ENCODE data around the gene TSPAN9.

TSPAN9 gene

DNA sequence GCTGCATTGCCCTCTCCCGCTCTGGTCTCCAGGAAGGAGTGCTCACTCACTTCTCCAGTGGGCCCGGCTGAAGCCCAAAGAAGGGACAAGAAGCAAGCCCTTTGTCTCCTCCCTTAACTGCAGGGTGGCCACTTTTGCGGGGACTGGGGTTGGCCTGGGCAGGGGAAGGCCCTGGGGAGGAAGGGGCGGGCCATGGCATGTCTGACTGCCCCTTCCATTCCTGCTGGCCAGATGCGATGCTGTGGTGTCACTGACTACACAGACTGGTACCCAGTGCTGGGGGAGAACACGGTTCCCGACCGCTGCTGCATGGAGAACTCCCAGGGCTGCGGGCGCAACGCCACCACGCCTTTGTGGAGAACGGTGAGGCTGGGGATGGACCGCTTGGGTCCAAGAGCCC, 203.8 kb downstream of the TSPAN9 start:
- DNase-seq = no peak

DNA sequence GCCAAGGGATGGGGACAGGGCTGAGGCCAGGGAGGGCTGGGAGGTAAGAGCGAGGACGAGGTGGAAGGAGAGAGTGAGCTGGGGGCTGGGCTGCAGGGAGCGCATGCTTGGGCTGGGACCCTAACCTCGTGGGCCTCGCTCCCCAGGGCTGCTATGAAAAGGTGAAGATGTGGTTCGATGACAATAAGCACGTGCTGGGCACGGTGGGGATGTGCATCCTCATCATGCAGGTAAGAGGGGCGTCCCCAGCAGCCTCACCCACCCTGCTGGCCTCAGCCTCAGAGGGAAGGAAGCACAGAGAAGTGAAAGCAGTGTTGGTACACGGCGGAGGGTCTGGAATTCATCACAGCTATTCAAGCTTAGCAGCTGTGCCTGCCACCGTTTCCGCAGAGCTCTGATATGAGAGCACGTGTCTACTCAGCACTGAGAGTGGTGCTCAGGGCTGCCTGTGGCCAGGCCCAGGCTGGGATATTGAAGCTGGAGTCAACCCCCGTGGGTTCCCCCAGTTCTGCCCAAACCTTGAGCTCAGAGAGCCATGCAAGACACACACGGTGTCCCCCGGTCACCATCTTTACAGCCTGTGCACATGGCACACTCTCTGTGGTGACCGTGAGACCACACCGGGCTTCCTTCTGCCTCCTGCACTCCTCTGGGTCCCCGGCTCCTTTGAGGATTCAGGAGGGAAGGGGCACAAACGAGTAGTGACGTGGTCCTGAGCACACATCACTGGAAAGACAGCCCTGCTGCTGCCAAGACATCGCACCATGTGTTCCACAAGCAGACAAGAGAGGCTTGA, 204.6 kb downstream of the TSPAN9 start:
- DNase-seq = no peak

DNA sequence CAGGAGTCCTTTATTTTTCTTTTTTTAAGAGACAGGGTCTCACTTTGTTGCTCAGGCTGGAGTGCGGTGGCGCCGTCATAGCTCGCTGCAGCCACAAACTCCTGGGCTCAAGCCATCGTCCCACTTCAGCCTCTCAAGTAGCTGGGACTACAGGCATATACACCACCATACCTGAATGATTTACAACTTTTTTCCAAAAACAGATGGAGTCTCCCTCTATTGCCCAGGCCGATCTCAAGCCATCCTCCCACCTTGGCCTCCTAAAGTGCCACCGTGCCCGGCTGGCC, 205.1 kb downstream of the TSPAN9 start:
- DNase-seq = no peak

DNA sequence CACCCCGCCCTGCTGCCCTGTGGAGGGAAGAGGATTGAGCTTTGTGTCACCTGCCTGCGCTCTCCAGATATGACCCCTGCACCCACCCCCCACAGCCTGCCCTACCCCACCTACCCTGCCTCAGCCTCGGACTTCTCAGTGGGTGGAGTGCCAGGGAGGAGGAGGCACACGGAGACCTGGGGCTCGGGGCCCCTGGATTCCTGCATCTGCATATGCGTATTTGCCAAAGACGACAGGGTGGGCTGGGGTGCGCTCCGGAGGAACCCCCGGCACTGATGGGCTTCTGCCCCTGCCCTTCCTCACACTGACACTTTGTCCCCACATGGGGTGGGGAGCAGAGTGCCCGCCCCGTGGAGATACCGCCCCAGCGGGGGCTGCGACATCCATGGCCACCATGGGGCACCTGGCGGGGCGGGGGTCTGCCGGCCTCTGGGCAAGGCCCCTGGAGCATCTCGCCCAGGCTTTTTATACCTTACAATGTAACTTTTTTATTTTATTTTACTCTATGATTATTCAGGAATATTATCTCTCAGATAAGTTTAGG, 206.0 kb downstream of the TSPAN9 start:
- DNase-seq = no peak

DNA sequence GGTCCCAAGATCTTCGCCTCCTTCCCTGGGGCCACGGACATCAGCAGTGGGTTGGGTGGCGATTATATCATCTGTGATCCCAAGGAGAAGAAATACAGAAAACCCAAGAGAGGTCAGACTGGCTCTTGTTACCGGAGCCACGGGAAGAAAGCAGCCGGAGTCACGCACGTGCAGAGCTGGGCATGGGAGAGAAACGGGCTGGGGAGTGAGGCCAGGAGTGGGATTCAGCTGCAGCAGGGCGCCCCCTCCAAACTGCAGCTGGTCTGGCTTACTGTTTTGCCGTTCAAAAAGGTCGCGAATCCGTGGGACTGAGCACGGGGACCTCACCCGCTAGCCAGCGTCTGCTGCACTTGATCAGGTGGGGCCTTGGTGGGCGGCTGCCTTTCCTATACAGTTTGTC, 207.2 kb downstream of the TSPAN9 start:
- no peak for DNase-seq

DNA sequence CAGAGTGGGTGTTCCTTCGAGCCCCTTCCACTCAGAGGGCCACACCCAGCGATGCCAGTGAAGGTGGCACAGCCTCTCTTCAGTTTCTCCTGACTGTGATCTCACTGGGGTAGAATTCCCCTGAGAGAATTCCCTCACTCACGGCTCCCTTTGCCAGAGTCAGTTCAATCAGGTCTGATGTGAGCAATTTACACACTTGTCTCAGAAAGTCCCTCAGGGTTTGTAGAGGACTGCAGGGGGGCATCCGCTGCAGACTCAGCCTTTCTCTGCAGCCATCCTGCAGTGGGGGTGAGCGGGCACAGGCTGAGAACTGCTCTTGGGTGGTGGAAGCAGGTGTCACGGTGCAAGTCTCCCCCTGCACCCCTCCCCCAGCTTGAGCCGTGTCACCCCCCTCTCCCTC, 208.4 kb downstream of the TSPAN9 start:
- no peak for DNase-seq

DNA sequence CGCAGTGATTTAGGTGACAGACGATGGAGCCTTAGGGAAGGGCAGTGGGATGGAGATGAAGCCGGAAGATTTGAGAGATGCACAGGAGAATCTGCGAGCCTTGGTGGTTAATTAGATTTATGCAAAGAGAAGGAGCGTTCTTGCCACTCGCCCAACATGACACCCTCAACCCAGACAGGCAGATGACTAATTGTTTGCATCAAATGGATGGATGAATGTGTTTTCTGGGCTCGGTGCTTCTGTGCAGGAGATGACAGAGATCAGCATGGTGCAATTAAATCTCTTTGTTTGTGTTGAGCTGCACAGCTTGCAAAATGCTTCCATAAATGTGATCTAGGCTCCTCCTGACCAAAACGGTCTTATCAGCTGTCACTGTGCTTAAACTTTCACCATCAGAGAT, 211.5 kb downstream of the TSPAN9 start:
- no peak for DNase-seq

DNA sequence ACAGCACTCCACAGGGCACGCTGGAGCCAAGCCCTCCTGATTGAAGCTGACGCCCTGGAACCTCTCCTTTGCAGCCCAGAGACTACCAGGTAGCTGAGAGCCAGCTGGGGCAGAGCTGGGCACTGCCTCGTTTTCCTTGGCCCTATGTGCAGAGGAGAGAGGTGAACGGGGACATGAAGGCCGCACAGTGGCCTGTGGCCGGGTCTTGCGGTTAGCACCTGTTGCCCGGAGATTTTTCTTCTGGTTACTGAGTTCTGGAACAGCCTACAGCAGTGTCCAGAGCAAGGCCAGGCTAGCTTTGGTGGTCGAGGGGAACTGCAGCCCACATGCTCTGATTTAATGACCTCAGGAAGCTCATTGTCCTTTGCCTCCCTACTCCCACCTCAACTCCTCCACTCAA, 212.5 kb downstream of the TSPAN9 start:
- no peak for DNase-seq

DNA sequence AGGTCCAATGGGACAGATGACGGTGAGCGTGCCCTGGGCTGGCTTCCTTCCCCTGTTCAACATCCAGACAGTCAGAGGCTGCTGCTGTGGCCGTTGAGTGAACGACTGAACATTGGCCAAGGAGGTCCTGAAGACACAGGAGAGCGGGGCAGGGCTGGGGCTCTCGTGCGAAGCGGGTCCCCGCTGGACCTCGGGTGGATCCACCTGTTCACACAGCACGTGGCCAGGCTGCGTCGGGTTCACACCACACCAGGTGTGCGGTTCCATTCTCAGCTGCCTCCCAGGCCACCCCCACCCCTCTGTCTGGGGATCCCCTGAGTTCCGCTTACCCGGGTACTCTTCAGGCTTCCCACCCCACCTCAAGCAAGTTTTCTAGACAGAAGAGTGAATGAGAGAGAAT, 214.8 kb downstream of the TSPAN9 start:
- DNase-seq = no peak

DNA sequence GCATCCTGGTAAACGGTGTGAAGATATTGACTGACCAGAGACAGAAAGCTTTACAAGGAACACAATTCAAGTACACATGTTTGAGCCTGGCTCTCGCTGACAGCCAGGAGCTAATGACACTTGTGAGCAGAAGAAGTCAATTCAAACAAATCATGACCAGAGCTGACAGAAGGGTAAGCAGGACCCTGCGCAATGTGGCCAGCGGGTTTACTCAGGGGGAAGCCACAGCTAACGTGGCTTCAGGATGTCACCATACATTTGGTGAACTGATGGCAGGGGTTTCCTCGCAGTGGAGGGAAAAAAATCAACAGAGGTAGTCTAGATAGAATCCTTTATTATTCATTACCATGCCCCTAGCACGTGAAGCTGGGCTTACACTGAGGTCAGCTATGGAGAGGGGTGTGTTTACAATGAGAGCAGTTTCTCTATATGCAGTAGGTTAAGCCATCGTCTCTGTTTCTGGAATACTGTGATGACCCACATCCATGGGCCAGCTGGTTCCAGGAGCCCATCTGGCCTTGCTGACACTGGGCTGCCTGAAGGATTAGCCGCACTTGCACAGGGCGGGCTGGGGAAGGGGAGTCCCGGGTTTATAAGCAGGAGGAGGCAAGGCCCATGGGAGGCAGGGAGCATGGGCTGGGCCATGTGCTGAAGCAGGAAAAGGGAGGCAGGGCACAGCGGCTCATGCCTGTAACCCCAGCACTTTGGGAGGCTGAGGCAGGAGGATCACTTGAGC, 215.7 kb downstream of the TSPAN9 start:
- no peak for DNase-seq

DNA sequence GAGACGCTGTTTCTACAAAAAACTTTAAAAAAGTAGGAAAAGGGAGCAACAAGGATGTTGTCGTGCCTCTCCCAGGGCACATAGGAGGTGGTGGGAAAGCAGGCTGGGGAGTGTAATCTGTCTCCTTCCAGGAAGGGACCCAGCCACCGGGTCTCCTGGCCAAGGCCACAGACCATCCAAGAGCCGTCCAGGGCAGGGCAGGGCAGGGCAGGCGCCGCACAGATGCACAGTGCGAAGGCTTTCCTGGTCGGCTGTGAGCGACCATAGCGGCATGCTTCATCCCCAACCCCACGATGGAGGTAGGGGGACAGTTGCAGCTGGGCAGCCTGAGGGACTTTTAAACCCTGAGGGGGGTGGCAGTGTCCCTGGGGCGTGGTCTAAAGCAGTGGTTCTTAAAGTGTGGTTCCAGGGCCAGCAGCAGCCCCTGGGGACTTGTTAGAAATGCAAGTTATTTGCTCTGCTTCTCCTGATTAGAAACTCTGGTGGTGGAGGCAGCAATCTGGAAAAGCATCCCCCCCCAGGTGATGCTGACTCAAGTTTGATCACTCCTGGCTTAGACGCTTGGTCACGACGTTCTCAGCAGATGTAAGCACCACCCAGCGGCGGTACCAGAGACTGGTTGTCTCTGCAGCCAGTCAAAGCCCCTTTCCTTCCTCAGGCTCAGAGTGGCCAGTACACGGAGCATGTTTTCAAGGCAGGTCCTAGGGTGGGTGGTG, 216.4 kb downstream of the TSPAN9 start:
- no peak for DNase-seq

DNA sequence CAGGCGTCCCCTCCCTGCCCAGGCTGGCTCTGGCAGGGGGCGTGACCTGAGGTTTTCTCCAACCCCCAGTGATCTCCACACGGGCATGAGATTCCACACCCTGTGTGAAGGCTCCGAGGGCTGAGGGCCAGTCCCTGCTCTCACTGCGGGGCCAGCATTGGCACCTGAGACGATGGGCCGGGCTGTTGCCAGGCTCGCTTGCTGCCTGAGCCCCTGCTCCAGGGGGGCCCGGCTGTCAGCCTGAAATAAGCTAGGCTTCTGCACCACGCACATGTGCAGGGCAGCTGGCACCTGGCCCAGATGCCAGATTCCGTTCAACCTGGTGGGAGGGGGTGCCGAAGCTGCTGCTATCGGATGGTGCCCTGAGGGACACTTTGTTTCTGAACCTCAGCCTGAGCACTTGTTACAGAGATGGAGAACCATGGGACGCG, 217.3 kb downstream of the TSPAN9 start:
- DNase-seq = no peak

DNA sequence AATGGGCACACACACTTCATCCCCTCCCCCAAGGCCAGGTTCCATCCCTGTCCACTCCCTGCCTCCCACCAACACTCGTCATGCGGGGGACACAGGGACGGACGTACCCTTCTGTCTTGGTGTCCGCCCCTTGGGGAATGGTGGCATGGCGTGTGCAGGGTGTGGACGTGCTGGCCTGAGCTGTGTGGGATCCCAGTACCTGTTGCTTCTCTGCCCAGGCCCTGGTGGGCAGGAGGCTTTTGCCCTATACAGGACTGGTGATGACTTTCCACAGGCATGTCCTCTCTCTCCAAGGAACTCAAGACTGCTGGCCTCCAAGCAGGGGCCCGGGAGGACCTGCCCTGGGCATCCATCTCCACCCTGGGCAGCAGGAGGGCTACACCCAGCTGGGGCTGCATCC, 218.0 kb downstream of the TSPAN9 start:
- DNase-seq = no peak

DNA sequence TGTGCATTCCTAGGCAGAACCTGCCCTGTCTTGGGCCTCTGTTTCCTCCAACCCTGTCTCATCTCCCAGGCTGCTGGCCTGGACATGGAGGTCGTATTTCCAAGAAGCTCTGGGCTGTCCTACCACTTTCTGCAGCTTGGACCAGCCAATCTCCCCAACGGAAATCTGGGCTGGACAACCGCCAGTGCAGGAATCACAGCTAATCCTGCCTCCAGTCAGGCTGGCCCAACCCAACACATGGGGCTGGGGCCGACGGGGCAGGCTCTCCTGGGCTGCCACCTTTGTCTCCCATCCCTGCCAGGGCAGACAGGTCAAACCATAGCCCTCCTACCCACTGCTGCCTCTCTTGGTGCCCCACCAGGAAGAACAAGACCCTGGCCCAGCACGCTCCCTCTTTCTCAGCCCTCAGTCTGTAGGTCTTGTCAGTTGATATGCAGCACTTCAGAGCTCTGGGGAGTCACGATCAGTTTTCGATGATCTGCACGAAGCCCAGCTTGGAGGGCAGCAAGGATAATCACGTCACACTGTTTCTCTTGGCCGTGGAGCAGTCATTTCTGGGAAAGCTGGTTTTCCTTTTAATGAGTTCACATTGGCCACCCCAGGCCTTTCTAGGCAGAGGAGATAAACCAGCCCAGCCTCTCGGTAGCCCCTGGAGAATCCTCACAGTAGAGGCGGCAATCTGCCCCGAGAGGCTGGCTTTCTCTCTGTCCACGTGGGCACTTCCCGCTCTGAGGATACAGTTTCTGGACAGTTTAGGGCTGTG, 218.6 kb downstream of the TSPAN9 start:
- DNase-seq = no peak

DNA sequence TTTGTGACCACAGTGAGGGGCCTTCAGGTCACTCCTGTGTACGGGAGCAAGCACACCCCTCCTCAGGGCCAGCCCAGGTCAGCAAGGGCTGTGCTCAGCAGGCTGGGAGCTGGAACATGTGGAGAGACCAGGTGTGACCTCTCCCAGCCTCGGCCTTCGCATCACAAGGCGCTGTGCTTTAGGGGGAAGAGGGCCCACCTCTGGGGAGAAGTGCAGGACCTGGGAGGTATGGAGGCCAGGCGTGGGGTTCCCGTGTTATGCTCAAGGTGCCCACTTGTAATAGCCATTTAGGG, 219.2 kb downstream of the TSPAN9 start:
- DNase-seq = no peak

DNA sequence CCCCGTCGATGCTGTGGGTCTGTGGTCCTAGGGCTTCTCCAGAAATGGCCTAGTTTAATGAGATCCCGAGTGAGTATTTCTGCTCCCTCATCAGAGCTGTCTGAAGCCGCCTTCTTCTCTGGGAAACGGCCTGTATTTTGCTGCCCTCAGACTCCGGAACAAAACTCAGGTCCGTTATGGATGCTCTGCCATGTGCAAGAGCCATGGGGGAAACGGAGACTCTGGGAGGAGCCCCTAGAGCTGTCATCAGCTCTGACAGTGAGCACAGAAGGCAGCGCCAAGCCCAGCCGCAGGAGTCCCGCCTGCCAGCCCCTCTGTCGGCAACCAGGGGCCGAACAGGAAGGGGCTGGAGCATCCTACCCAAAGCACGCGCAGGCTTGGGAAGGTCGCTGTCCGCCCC, 221.4 kb downstream of the TSPAN9 start:
- no peak for DNase-seq

DNA sequence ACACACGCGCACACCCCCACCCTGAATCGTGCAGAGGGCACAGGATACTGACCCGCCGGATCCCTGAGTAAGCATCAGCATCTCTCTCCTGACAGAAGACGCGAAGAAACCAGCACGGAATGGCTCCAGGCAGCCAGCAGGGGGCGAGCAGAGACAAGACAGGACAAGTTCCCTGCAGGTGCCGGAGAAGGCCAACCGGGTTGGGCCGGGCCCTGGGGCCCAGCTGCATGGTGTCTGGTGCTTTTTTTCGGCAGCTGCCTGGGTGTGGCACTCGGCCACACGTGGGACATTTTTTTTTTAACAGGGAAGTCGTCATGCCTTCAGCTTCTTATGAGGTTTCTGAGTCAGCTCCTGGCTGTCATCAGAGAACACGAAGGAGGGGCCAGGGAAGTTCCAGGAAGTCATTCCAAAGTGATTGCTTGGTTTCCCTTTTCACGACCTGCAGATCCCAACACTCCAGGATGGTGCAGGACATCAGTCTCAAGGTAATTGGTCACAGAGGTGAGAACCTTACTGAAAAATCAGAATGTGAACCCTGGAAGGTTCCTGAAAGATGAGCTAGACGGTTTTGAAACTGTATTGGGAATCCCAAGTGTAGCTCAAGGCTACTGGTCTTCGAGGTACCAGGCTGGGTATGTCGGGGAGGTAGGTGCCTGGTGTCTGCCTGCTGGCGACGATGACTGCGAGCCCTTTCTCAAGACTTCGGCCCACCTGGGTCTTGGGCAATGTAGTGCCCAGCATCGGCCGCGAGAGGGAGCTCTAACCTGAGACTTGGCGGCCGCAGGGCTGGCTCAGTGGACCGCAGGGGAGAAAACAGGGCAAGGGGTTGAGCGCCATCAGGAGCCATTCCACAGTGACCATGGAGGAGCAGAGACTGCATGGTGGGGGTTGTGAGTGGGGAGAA, 223.0 kb downstream of the TSPAN9 start:
- peak; percentile 39 to 54 for DNase-seq

DNA sequence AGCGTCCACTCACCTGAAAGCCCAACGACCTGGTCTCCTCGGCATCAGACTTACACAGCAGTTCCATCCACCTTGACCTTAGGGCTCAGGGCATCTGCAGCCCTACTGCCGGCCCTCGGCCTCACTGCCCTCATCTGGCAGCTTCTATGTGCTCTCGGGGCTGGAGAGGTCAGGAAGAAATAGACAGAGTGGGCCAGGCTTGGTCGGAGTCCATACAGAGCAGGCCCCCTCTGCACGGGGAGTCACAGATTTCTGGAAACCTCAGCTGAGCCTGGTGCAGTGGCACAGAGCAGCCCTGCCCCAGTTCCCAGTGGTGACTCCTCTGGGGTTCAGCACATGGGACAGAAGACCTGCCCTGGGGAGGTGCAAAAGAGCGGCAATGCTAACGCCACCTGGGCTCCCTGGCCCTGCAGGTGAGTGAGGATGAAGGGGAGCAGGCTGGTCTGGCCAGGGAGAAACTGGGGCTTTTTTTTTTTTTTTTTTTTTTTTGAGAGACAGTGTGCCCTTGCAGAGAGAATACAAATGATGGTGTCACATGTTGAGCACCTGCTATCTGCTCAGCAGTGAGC, 223.7 kb downstream of the TSPAN9 start:
- DNase-seq = no peak

DNA sequence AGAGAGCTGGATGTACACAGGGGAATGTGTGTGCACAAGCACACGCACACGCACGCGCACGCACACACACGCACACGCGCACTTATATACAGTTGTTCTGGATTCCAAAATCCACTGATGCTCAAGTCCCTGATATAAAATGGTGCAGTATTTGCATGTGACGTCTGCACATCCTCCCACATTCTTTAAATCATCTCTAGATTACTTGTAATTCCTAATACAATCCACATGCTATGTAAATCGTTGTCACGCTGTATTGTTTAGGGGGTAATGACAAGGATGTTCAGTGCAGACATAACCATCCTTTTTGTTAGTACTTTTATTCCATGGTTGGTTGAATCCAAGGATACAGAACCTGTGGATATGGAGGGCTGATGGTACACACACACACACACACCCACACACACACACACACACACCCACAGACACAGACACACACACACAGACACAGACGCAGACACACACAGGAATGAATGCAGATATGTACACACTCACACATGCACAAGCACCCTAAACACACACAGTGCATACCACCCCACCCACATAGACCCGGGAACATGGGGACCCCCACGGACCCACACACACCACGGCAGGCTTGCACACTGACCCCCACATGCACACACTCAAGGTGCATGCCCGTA, 225.3 kb downstream of the TSPAN9 start:
- DNase-seq = no peak

DNA sequence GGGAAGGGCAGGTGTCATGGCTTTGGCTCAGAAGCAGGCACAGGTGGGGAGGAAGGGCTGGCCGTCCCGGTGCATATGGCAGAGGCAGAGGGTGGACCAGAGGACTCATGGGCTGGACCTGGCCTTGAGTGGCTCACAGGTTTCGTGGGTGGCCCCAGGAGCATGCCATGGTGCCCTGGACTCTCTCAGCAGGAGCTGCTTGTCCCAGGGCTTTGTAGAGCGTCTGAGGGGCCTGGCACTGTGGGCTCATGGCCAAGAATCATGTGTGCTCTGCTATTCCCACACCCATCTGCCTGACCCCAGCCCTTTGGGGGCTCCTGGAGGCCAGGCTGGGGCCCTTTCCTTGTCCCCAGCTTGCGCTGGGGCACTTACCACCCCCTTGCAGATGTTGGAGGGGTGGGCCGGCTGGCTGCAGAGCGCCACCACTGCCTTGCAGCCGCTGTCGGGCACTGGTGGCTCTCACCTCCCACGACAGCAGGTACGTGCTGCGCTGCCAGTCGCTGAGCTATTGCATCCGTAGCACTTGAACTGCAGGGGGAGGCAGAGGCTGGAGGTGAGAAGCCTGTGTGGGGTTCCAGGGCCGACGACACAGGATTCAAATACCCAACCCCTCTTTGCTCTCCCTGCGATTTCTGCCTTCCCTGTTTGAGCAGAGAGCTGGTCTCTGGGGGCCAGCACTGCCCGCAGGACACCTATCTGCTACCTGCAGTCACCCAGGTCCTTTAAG, 226.4 kb downstream of the TSPAN9 start:
- DNase-seq = no peak
